ENCODE results near the gene ARL8B.

- TF ChIP-seq POLR2A (IDR thresholded peaks at IDR 0.05; ENCODE audit: low read depth, low read length): no peak
- TF ChIP-seq POLR2AphosphoS5 (IDR thresholded peaks at IDR 0.05; ENCODE audit: low read depth, low read length): no peak
- no peak for TF ChIP-seq TAF1 (IDR thresholded peaks at IDR 0.05; ENCODE audit: borderline replicate concordance, low read depth, low read length)
Observed at GRCh38 chr3:5153074-5153473, 31.0 kb downstream of the ARL8B start.
